Ishikawa (cell line): ENCODE measurements around the gene PRPF40A.

Experiments used
- CEBPB ChIP-seq: IDR thresholded peaks from 2 replicates; pipeline ENCODE4 v1.6.1; 2012
- CREB1 ChIP-seq: IDR thresholded peaks from 2 replicates; pipeline ENCODE4 v1.6.1; 2012; ENCODE audit warnings: low read depth
- EGR1 ChIP-seq: IDR thresholded peaks from 2 replicates; pipeline ENCODE4 v1.6.1; 2012
- EP300 ChIP-seq: IDR thresholded peaks from 2 replicates; pipeline ENCODE4 v1.6.1; 2012; ENCODE audit warnings: borderline replicate concordance
- FOXM1 ChIP-seq: IDR thresholded peaks from 2 replicates; pipeline ENCODE4 v1.6.1; 2012; ENCODE audit warnings: low read depth, borderline replicate concordance
- NFIC ChIP-seq: IDR thresholded peaks from 2 replicates; pipeline ENCODE4 v1.6.1; 2012
- RAD21 ChIP-seq: IDR thresholded peaks from 2 replicates; pipeline ENCODE4 v1.6.1; 2012; ENCODE audit warnings: low read depth
- REST ChIP-seq: IDR thresholded peaks from 2 replicates; pipeline ENCODE4 v1.6.1; 2012; ENCODE audit warnings: low read depth, mild to moderate bottlenecking
- TAF1 ChIP-seq: IDR thresholded peaks from 2 replicates; pipeline ENCODE4 v1.6.1; 2012; ENCODE audit warnings: low read depth, mild to moderate bottlenecking
- TCF12 ChIP-seq: IDR thresholded peaks from 2 replicates; pipeline ENCODE4 v1.6.1; 2012; ENCODE audit warnings: low read depth
- TEAD4 ChIP-seq: IDR thresholded peaks from 2 replicates; pipeline ENCODE4 v1.6.1; 2012
- USF1 ChIP-seq: IDR thresholded peaks from 2 replicates; pipeline ENCODE4 v1.6.1; 2012
- YY1 ChIP-seq: IDR thresholded peaks from 2 replicates; pipeline ENCODE4 v1.6.1; 2012; ENCODE audit warnings: low read depth
- ZBTB7A ChIP-seq: IDR thresholded peaks from 2 replicates; pipeline ENCODE4 v1.6.1; 2012; ENCODE audit warnings: low read depth
- TF ChIP-seq, protein P1 (sequence below): IDR thresholded peaks from 2 replicates; pipeline ENCODE4 v1.6.1; 2012

Gene PRPF40A

DNA sequence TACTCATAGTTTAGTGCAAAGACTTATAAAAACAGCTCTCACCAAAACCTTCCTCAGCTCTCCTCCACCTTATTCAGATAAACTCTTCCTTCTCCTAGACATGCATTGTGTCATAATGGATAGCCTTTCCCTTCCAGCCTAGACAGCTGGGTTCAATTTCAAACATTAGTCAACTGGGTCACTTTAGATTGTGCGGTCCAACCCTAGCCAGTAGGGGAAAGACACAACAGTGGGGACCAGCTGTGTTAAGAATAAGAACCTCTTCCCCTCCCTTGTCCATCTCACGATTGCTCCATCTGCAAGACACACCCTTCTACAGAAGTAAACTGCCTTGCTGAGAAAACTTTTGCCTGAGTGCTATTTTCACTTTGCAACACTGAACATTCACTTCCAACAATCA is 8.5 kb downstream of the PRPF40A start:
- TF ChIP-seq USF1 (no peak), RAD21 (no peak), EP300 (no peak)

DNA sequence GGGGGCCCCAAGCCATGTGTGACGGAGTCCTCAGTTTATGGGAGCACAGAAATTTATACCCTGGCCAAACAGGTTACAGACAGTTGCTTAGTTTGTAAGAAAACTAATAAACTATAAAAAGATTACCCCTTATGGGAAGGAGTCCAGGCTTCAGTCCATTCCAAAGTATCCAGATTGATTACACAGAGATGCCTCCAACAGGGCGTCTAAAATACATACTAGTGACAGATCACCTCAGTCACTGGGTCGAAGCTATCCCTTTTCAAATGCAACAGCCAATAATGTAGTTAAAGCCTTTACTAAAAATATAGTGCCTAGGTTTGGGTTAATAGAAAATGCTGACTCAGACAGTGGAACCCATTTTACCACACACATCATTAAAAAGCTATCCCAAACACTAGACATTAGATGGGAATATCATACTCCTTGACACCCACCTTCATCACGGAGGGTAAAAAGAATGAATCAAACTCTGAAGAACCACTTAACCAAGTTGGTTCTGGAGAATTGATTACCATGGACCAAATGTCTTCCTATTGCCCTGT is 10.7 kb downstream of the PRPF40A start:
- TF ChIP-seq EP300 (no peak), CEBPB (no peak), NFIC (no peak), EGR1 (no peak), TEAD4 (no peak), USF1 (no peak), RAD21 (no peak), TAF1 (no peak), YY1 (no peak), ZBTB7A (no peak), FOXM1 (no peak), REST (no peak), TCF12 (no peak), CREB1 (no peak)
- TF ChIP-seq, protein P1, sequence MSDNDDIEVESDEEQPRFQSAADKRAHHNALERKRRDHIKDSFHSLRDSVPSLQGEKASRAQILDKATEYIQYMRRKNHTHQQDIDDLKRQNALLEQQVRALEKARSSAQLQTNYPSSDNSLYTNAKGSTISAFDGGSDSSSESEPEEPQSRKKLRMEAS, result no peak

GRCh38 chr2:152701198-152701597 is 16.1 kb downstream of the PRPF40A start:
- TF ChIP-seq CEBPB (no peak), RAD21 (no peak), TEAD4 (no peak), EP300 (no peak), TAF1 (no peak), NFIC (no peak)

- no peak for TF ChIP-seq USF1
- TF ChIP-seq NFIC, result no peak
- no peak for TF ChIP-seq CREB1
- no peak for TF ChIP-seq ZBTB7A
- TF ChIP-seq TAF1, result no peak
- TF ChIP-seq EGR1, result no peak
Measured at GRCh38 chr2:152696476-152696875, 20.8 kb downstream of the PRPF40A start.

DNA sequence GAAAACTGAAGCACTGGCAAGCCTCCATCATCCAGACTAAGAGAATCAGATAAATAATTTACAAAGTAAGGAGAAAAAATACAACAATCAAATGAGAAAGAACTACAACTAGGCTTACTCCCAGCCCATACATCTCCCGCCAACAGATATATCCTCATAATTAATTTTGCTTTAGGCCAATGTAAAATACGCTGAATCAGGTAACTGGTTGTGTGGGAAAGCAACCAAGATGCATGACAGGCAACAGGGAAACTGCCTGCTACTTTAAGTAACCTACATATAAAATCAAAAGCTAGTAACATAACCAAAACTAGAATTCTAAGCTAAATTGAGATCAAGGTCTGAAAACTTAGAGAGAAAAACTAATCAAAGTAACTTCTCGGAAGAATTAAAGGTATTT is 21.5 kb downstream of the PRPF40A start:
- no peak for TF ChIP-seq YY1
- TF ChIP-seq TEAD4, result no peak
- no peak for TF ChIP-seq CREB1
- no peak for TF ChIP-seq EGR1
- no peak for TF ChIP-seq FOXM1
- TF ChIP-seq TAF1, result no peak
- TF ChIP-seq REST, result no peak
- no peak for TF ChIP-seq USF1

DNA sequence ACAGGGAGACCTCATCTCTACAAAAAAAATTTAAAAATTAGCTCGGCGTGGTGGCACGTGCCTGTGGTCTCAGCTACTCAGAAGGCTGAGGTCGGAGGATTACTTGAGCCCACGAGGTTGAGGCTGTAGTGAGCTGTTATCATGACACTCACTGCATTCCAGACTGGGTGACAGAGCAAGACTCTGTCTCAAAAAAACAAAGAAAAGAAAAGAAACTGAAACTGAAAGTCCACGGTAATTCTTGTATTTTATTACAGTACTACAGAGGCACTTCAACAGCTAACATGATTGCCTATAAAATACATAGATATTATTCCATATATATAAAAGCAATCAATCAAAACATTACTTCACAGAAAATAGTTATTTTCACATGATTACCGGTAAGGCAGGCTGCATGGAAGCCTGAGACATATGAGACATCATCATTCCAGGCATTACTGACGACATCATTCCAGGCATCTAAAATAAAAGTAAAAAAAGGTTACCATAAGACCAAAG is 23.1 kb downstream of the PRPF40A start:
- no peak for TF ChIP-seq ZBTB7A
- TF ChIP-seq USF1, result no peak
- TF ChIP-seq EP300, result no peak
- no peak for TF ChIP-seq NFIC
- no peak for TF ChIP-seq RAD21
- TF ChIP-seq EGR1, result no peak
- TF ChIP-seq CREB1, result no peak
- TF ChIP-seq, protein P1, result no peak
- TF ChIP-seq TAF1, result no peak
